B cell (primary cell): ENCODE measurements around the gene RGS19. TPM values are rescaled to one million over a fixed set of nuclear protein-coding genes. Genes with fewer than 3 reads are reported as not detected.
A peak's percentile ranks its signal among the peaks of the same experiment; 100 is the strongest.

ENCODE experiments used
- ATAC-seq: fragments of 200-7000 bp; cut with Tn5 transposase; one replicate; pipeline ENCODE4 v1.10.0; 2021; ENCODE audit warnings: low read depth, mild to moderate bottlenecking, moderate number of reproducible peaks, moderate library complexity
- CTCF ChIA-PET: fragments of 350-600 bp; sonication (Branson Sonifier 250); formaldehyde crosslinking; loops from one replicate; lab custom pipeline; 2021; ENCODE audit warnings: antibody characterized with exemption, inconsistent platforms; lab: Charles Lee
- POLR2A ChIA-PET: fragments of 350-600 bp; sonication (Branson Sonifier 250); formaldehyde crosslinking; loops from one replicate; lab custom pipeline; 2021; ENCODE audit warnings: antibody characterized with exemption; lab: Charles Lee
- DNase-seq: peaks from one replicate; pipeline ENCODE4 v3.0.0; 2013
- H2AFZ ChIP-seq: 2 replicates; pipeline ENCODE4 v1.6.1; 2012; ENCODE audit warnings: mild to moderate bottlenecking, low read depth, low read length; ENCODE audit not compliant: insufficient read depth, poor library complexity, severe bottlenecking
- H3K27ac ChIP-seq, 2 donors: 1 replicate in 1 of 2; 2 replicates in 1 of 2; pipeline ENCODE4 v1.5.1; 2012 to 2013; ENCODE audit warnings: low read length in 2 of 2, mild to moderate bottlenecking in 2 of 2, moderate library complexity in 1 of 2
- H3K27me3 ChIP-seq, 4 experiments: fragments of 200-600 bp in 1 of 4; sonication (generic) in 1 of 4; replicated peaks in 1 of 4; 1 replicate in 2 of 4; 2 replicates in 2 of 4; pipeline versions ENCODE4 v1.6.1 to v1.7.0; 2013 to 2016; ENCODE audit warnings: low read length in 3 of 4, mild to moderate bottlenecking in 2 of 4, mixed read lengths in 1 of 4, moderate library complexity in 1 of 4; ENCODE audit not compliant: insufficient read depth in 4 of 4, control insufficient read depth in 3 of 4; ENCODE audit errors: control extremely low read depth in 1 of 4
- H3K36me3 ChIP-seq, 2 experiments: replicated peaks in 1 of 2; 1 replicate in 1 of 2; 2 replicates in 1 of 2; pipeline versions ENCODE4 v1.6.1 to v1.7.1; 2013; ENCODE audit warnings: low read length in 1 of 2; ENCODE audit not compliant: insufficient read depth in 2 of 2, control insufficient read depth in 1 of 2; ENCODE audit errors: control extremely low read depth in 1 of 2, extremely low read depth in 1 of 2
- H3K4me1 ChIP-seq, 2 donors: fragments of 200-600 bp in 1 of 2; sonication (generic) in 1 of 2; 1 replicate in 1 of 2; 2 replicates in 1 of 2; pipeline versions ENCODE4 v1.5.1 to v1.6.1; 2013 to 2017; ENCODE audit warnings: low read length in 2 of 2; ENCODE audit not compliant: control insufficient read depth in 2 of 2, insufficient read depth in 2 of 2
- H3K4me2 ChIP-seq: replicated peaks from 2 replicates; pipeline ENCODE3; 2012; ENCODE audit warnings: mild to moderate bottlenecking, low read depth, low read length; ENCODE audit not compliant: poor library complexity, severe bottlenecking
- H3K4me3 ChIP-seq, 5 experiments: fragments of 200-600 bp in 1 of 5; sonication (generic) in 1 of 5; 1 replicate in 3 of 5; 2 replicates in 2 of 5; pipeline versions ENCODE4 v1.5.1 to v1.7.0; 2011 to 2016; ENCODE audit warnings: low read length in 4 of 5, mild to moderate bottlenecking in 4 of 5, low read depth in 2 of 5, control low read depth in 1 of 5, moderate library complexity in 1 of 5; ENCODE audit not compliant: insufficient read depth in 1 of 5; ENCODE audit errors: control extremely low read depth in 1 of 5, extremely low read depth in 1 of 5
- H3K79me2 ChIP-seq: fragments of 200-600 bp; sonication (generic); one replicate; pipeline ENCODE4 v1.6.0; 2016; ENCODE audit warnings: low read length; ENCODE audit not compliant: control insufficient read depth, insufficient read depth
- H3K9ac ChIP-seq: fragments of 200-600 bp; sonication (generic); 2 replicates; pipeline ENCODE4 v1.6.1; 2017; ENCODE audit warnings: mild to moderate bottlenecking, low read length, moderate library complexity
- H3K9me3 ChIP-seq, 3 donors: one replicate each; pipeline versions ENCODE4 v1.6.1 to v1.7.1; 2013; ENCODE audit warnings: low read length in 2 of 3; ENCODE audit not compliant: control insufficient read depth in 2 of 3, insufficient read depth in 1 of 3; ENCODE audit errors: control extremely low read depth in 1 of 3
- H4K20me1 ChIP-seq: 2 replicates; pipeline ENCODE4 v1.6.0; 2012; ENCODE audit warnings: mild to moderate bottlenecking, low read length; ENCODE audit not compliant: insufficient read depth, control insufficient read depth, poor library complexity, severe bottlenecking
- H3K27ac Mint-ChIP-seq: one replicate; pipeline ENCODE4 v1.8.0; 2021; ENCODE audit warnings: mixed read lengths
- H3K27me3 Mint-ChIP-seq: one replicate; pipeline ENCODE4 v1.8.0; 2021; ENCODE audit warnings: mixed read lengths
- H3K4me1 Mint-ChIP-seq: one replicate; pipeline ENCODE4 v1.8.0; 2021; ENCODE audit warnings: mixed read lengths
- H3K4me3 Mint-ChIP-seq: one replicate; pipeline ENCODE4 v1.8.0; 2021; ENCODE audit warnings: mixed read lengths
- H3K9me3 Mint-ChIP-seq: one replicate; pipeline ENCODE4 v1.8.0; 2022; ENCODE audit warnings: mixed read lengths; ENCODE audit not compliant: insufficient read depth
- EZH2 ChIP-seq: IDR thresholded peaks from 2 replicates; pipeline ENCODE4 v1.6.1; 2012; ENCODE audit warnings: borderline replicate concordance, low read depth, mild to moderate bottlenecking, moderate library complexity, low read length; ENCODE audit not compliant: insufficient read depth, poor library complexity, severe bottlenecking
- WGBS: methylation state at CpG from one replicate; pipeline ENCODE4 v1.1.5; 2013; ENCODE audit warnings: missing lambda C conversion rate; ENCODE audit not compliant: insufficient coverage; 5-methylcytosine and 5-hydroxymethylcytosine counted together
- intact Hi-C: fragments of 100-400 bp; cut with micrococcal nuclease; formaldehyde crosslinking; loops from one replicate; pipeline ENCODE4 v1.10.0; 2022
- polyA plus RNA-seq: library from polyadenylated mRNA; depleted of rRNA; stranded (reverse); fragments of >200 nt; gene quantifications from 2 replicates; pipeline ENCODE4 v1.2.3, GENCODE V29; 2012
- total RNA-seq, 2 donors: library from RNA; stranded (reverse); fragments of 120-200 nt in 1 of 2; gene quantifications; 1 replicate in 1 of 2; 2 replicates in 1 of 2; pipeline versions ENCODE4 v1.2.3 to v1.2.4, GENCODE V29; 2013 to 2022
- TF ChIP-seq, protein P1 (sequence below): fragments of 200-600 bp; IDR thresholded peaks from one replicate; pipeline ENCODE4 v1.8.0; 2022; ENCODE audit warnings: antibody characterized with exemption, mild to moderate bottlenecking

The RGS19 gene
- total and polyA plus RNA-seq, 2 donors (not counting 1 experiment from before 2014, with no cell fraction given) = 69.4 to 203 TPM

- WGBS = 55% methylated on average over 26 of the region's 30 CpGs
- intact Hi-C loops = no loop called here
Observed at GRCh38 chr20:64071341-64072332, 7.7 kb downstream of the RGS19 start.

More at GRCh38 chr20:64071341-64072332, 7.7 kb downstream of the RGS19 start:
- Mint-ChIP-seq H3K27ac (peak overlapping the region; percentile 79), H3K27me3 (no peaks in the 10 kb centered on the region), H3K4me1 (peaks cover 53% of the 10 kb centered on the region), H3K4me3 (peak overlapping the region; percentile 26), H3K9me3 (no peaks in the 10 kb centered on the region)
- peak; percentile 10 for ATAC-seq
- H3K4me1 ChIP-seq = peaks cover 32 to 80% of the 10 kb centered on the region in 2 donors
- peaks cover 0 to 48% of the 10 kb centered on the region in 2 experiments for H3K36me3 ChIP-seq
- no peaks in the 10 kb centered on the region for H3K9me3 ChIP-seq
- CTCF ChIA-PET = interaction anchor here (0.9 to 1.8 kb wide), 2 partner anchors 28 to 49 kb away, joined by 3 to 9 read pairs; no protein-coding TSS in a partner anchor
- TF ChIP-seq, protein P1, sequence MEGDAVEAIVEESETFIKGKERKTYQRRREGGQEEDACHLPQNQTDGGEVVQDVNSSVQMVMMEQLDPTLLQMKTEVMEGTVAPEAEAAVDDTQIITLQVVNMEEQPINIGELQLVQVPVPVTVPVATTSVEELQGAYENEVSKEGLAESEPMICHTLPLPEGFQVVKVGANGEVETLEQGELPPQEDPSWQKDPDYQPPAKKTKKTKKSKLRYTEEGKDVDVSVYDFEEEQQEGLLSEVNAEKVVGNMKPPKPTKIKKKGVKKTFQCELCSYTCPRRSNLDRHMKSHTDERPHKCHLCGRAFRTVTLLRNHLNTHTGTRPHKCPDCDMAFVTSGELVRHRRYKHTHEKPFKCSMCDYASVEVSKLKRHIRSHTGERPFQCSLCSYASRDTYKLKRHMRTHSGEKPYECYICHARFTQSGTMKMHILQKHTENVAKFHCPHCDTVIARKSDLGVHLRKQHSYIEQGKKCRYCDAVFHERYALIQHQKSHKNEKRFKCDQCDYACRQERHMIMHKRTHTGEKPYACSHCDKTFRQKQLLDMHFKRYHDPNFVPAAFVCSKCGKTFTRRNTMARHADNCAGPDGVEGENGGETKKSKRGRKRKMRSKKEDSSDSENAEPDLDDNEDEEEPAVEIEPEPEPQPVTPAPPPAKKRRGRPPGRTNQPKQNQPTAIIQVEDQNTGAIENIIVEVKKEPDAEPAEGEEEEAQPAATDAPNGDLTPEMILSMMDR = no peak
- no peak for TF ChIP-seq EZH2
- H3K27ac ChIP-seq = peak overlapping the region in 1 of 2 donors; percentile 56
- no peak for DNase-seq
- no peak overlapping the region for H3K4me3 ChIP-seq
- peaks cover 67% of the 10 kb centered on the region for H4K20me1 ChIP-seq
- no peaks in the 10 kb centered on the region for H3K27me3 ChIP-seq
- H3K9ac ChIP-seq = no peak overlapping the region
- no peak overlapping the region for H2AFZ ChIP-seq
- POLR2A ChIA-PET = interaction anchor here (0.7 to 1.6 kb wide), 3 partner anchors 29 to 50 kb away, joined by 3 to 6 read pairs (median 3); no protein-coding TSS in a partner anchor
- H3K4me2 ChIP-seq = peak overlapping the region; percentile 24
- H3K79me2 ChIP-seq = peaks cover 30% of the 10 kb centered on the region
